ENCODE data around the gene ESYT1. TPM values are rescaled to one million over a fixed set of nuclear protein-coding genes. Genes with fewer than 3 reads are reported as not detected.

Gene ESYT1
- total RNA-seq, 2 experiments from 2014 or later, result 85.9 to 112 TPM

- Histone ChIP-seq H2AFZ (ENCODE audit: low read length) (no peak overlapping the region), H3K4me3 (ENCODE audit: low read depth, low read length, poor library complexity, severe bottlenecking) (peak overlapping the region; percentile 83), H4K20me1 (ENCODE audit: insufficient read depth, low read length) (no peaks in the 10 kb centered on the region), H3K4me1 (ENCODE audit: insufficient read depth, low read length, poor library complexity, severe bottlenecking) (peaks cover 48% of the 10 kb centered on the region), H3K79me2 (ENCODE audit: insufficient read depth, low read depth, low read length) (peaks cover 18% of the 10 kb centered on the region; the same call in 1 of the 2 replicates), H3K36me3 (ENCODE audit: insufficient read depth, low read length) (peaks cover 38% of the 10 kb centered on the region), H3K9me2 (ENCODE audit: insufficient read depth, low read length) (no peaks in the 10 kb centered on the region), H3K4me2 (ENCODE audit: low read length) (peak overlapping the region; percentile 86), H3K9me3 (ENCODE audit: low read length) (0 out of 2 replicates have a peak, but pooled peaks cover 10% of the 10 kb centered on the region), H3K27ac (ENCODE audit: low read depth, low read length, poor library complexity, severe bottlenecking) (peak overlapping the region; percentile 62)
- CTCF ChIA-PET (ENCODE audit: unreplicated experiment), result interaction anchor here (0.6 kb wide), 1 partner anchor 232 kb away, joined by 4 read pairs; the partner anchor contains the start of gene STAT2
- no peak for DNase-seq (ENCODE audit: low spot score)
- intact Hi-C loops (cut with micrococcal nuclease; ENCODE audit: unreplicated experiment), result loop anchor here (5.0 kb wide), 1 partner anchor 319 kb away; the partner anchor contains the start of gene TIMELESS
- TF ChIP-seq CTCF (conservative IDR thresholded peaks at IDR 0.05; ENCODE audit: low read length) (no peak), EZH2phosphoT487 (IDR thresholded peaks at IDR 0.05; ENCODE audit: borderline replicate concordance, low read depth, low read length) (no peak)
- no TSS peak for BruUV-seq (replicated peaks)
- POLR2A ChIA-PET, result interaction anchor here (0.9 to 3.8 kb wide), 11 partner anchors 11 to 390 kb away, joined by 3 to 32 read pairs (median 4); partner anchors contain the start of genes MYL6, MYL6B, PA2G4 and RPL41
Measured at GRCh38 chr12:56128670-56129205, 671 bp downstream of the ESYT1 start.

DNA sequence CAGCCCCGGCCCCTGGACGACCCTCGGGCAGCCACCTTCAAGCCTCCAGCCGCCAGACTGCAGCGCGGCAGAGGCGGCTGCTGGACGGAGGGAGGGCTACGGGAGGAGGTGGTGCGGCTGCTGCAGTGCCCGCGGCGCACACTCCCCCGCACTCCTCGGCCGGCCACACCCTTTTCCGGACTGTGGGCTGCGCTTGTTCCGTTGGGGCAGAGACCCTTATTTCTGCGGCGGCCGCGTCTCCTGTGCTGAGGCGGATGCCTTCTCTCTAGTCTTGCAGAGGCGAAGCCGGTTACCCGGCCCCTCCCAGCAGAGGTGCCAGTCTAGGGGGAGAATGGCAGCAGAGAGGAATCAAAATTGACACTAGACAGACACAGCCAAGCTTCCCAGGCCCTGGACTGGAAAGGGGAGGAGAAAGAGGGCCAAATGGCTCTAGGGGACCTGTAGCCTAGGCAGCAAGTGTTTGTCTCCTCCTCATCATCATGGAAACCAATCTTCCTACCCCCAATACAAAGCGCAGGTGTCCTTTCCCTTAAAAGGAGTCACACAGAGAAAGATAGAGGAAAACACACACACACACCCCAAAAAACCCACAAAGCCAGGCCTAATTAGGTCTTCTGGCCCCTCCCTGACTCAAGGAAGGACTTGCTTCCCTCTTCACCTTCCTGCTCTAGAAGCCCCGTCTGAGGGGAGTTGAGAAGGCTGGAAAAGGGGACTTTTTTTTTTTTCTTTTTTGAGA lies 1.3 kb downstream of the ESYT1 start:
- ChIA-PET POLR2A (interaction anchor here (0.6 to 3.8 kb wide), 7 partner anchors 10 to 115 kb away, joined by 3 to 32 read pairs (median 4); partner anchors contain the start of genes RPL41, SMARCC2 and ZC3H10), CTCF (ENCODE audit: unreplicated experiment) (no interaction called here)
- H3K27ac ChIP-seq (ENCODE audit: low read depth, low read length, poor library complexity, severe bottlenecking), result peak overlapping the region; percentile 62
- peaks cover 44% of the 10 kb centered on the region for H3K36me3 ChIP-seq (ENCODE audit: insufficient read depth, low read length)
- TF ChIP-seq CTCF (conservative IDR thresholded peaks at IDR 0.05; ENCODE audit: low read length) (no peak), EZH2phosphoT487 (IDR thresholded peaks at IDR 0.05; ENCODE audit: borderline replicate concordance, low read depth, low read length) (no peak)
- intact Hi-C loops (cut with micrococcal nuclease; ENCODE audit: unreplicated experiment), result loop anchor here (5.0 kb wide), 1 partner anchor 318 kb away; the partner anchor contains the start of gene TIMELESS
- H3K9me2 ChIP-seq (ENCODE audit: insufficient read depth, low read length), result no peaks in the 10 kb centered on the region
- no TSS peak for BruUV-seq (replicated peaks)
- no peak overlapping the region for H2AFZ ChIP-seq (ENCODE audit: low read length)
- peak overlapping the region; percentile 83 for H3K4me3 ChIP-seq (ENCODE audit: low read depth, low read length, poor library complexity, severe bottlenecking)
- 0 out of 2 replicates have a peak, but pooled peaks cover 10% of the 10 kb centered on the region for H3K9me3 ChIP-seq (ENCODE audit: low read length)
- H3K4me1 ChIP-seq (ENCODE audit: insufficient read depth, low read length, poor library complexity, severe bottlenecking), result peaks cover 41% of the 10 kb centered on the region
- H3K79me2 ChIP-seq (ENCODE audit: insufficient read depth, low read depth, low read length), result peaks cover 18% of the 10 kb centered on the region; the same call in 1 of the 2 replicates
- peak overlapping the region; percentile 86 for H3K4me2 ChIP-seq (ENCODE audit: low read length)
- no peaks in the 10 kb centered on the region for H4K20me1 ChIP-seq (ENCODE audit: insufficient read depth, low read length)
- DNase-seq (ENCODE audit: low spot score), result peak; percentile 85
